GM18870 (cell line): ENCODE measurements around the gene ADGRD1.

Experiments used
- ATAC-seq: cut with Tn5 transposase; IDR thresholded peaks from one replicate; pipeline ENCODE4 v1.9.1; 2021; ENCODE audit warnings: moderate library complexity; ENCODE audit not compliant: unreplicated experiment

ADGRD1 gene

DNA sequence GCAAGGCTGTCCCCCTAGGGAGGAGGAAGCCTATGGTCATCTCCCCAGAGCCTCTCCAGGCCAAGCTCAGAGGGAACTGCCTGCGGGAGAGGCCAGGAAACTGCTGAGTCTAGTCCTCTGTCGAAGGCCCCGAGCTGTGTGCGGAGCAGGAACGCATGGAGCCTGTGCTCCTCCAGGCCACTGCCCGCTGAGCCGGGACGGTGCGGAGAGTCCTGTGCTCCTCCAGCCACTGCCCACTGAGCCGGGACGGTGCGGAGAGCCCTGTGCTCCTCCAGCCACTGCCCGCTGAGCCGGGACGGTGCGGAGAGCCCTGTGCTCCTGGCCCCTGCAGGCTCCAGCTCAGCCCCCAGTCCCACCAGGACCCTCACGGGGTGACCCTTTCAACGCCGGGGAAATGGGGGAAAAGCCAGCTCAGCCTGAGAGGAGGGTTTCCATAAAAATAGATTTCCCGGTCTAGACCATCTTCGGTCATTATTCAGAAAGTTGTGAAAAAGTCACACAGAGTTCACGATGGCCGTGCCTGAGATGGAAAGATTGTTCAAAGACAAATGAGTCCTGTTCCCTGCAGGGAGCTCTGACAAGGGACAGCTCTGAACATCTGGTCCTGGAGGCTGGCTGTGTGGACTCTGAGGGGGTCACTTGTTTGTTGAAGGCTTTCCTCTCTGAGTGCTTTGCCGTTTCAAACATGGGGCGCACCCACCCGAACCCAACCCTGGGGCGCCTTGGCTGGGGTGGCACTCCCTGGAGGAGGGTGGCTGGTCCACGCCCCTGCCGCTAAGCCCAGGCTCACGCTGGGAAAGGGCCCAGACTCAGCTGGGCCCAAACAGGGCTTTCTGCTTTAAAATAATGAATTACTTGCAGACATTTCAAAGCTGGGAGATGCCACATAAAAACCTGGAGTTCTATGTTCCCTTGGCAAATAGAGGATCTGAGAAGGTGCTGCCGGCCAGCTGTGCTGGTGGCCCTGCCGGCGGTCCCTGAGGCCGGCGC lies 85.5 kb downstream of the ADGRD1 start:
- no peak for ATAC-seq

DNA sequence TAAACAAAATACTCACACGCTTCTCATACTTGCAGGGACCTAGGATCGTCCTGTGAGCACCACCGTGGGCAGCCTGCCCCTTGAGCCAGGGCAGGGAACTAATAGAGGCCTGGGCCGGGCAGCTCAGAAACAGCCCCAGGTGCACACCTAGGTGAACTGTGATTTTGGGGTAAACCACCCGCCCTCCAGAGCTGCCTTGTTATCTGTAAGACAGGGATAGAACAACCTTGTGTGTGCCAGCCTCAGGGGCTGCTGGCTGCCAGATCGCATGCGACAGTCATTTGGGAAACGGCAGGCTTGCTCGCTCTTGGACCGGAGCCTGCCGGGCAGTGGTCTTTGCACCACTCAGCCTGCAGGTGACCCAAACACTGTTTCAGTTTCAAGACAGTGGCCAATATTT lies 86.8 kb downstream of the ADGRD1 start:
- no peak for ATAC-seq

DNA sequence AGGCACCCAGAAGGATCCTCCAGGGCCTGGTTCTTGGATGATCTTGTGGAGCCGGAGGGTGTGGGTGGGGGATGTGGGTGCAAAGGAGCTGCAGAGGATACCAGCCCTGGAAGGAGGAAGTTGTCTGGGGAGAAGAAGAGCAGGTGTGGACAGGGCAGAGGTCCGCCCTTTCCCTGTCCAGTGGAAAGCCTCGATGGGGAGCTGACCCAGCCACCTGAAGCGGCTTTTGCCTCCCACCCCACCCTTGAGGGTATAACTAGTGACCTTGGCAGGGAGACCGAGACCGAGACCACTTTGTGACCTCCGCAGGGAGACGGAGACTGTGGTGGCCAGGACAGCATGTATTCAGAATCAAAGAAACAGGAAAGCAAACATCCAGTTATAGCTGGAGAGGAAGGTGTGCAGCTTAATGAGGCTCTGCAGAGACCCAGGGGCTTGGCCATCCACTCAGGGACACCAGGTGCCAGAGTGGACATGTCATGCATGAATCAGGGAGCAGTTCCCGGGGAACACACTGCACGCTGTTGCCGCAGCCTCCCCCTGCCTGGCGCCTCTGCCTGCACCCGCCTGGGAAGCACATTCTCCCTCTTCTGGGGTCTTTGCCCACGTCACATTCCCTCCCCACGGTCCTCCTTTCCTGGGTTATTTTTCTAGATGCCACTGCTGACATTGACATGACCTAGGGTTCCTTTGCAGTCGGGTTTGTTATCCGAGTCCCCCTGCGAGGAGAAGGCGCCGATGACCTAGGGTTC lies 87.7 kb downstream of the ADGRD1 start:
- ATAC-seq = no peak

DNA sequence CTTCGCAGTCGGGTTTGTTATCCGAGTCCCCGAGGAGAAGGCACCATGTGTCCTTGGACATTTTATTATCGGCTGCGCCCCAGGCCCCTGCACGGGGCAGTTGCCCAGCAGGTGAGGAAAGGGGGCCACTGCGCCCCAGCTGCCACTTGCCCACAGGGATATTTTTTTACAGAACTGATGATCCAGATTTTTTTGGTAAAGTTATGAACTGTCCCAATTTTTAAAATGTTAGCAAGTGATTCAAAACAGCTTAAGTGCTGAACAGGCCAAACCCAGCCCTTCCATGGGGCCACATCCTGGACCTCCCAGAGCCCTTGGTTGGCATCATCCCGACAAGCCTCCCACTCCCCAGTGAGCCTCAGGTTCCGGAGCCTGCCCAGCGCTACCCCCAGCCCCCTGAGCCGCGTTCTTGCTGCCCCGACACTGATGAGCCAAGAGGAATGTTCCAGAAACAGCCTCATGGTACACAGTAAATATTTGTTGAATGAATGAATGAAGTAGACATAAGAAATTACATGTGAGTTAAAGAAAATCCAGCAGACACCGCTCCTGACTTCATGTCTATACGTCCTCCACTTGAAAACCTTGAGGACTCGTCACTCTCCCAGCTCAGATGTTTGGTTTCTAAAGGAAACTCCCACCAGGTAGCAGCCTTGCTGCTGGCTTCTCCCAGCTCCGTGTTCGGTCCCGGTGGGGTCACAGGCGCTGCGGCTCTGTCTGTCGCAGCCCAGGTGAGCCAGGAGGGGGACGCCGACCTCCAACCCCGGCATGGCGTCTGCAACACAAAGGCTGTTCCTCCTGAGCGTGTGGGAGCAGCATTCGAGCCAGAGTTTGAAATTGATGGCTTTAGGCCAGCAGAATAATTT lies 88.5 kb downstream of the ADGRD1 start:
- ATAC-seq = no peak

DNA sequence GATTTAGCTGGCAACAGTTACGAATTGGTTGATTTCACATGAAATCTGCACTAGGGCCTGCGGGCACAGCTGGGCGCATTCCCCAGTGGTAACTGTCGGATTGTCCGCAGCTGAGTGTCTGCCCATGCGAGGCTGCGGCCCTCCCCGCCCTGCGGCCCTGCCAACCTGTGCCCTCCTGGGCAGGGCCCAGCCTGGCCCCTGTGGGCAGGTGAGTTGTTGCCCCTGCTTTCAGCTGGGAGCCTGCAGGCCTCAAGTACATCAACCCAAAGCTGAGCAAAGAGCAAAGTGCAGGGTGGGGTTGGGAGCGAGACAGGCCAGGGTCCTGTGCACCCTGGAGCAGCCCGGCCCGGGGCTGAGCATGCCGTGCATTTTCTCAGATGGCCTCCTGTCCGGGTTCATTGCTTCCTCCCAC lies 89.1 kb downstream of the ADGRD1 start:
- no peak for ATAC-seq

DNA sequence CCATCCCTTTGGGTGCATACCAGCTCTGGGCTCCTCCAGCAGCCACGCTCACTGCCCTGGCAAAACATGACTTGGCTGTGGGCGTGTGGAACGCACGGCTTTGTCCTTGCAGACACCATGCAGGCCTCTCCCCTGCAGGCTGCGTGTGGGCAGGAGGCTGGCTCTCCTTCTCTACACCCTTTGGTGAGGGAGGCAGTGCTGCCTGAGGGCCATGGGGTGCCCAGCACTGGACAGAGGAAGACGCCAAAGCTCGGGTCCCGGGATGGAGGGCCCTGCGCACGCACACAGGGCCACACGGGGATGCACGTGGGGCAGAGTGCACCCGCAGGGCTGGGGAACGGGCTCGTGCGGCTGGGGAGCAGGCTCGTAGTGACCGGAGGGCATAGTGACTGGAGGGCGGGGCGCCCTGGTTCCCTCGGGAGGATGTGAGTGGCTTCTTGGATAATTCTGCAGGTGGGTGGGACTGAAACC lies 89.7 kb downstream of the ADGRD1 start:
- ATAC-seq = no peak

DNA sequence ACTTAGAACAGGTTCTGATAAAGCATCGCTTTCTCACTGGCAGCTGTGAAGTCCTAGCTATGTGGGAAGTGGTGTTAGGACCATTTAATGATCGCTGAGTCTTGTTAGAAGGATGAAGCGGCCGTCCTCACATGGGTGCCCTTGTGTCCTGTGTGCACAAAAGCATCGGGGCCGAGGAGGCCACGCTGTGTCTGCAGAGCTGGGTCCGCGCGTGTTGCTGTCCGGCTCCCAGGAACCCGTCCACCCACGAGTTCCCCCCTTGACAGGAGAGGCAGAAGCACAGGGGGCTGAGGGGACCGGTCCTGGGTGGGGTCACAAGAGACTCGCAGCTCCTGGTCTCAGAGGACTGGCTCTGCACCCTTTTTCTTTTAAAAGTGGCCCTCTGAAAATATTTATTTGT lies 90.4 kb downstream of the ADGRD1 start:
- ATAC-seq = no peak

DNA sequence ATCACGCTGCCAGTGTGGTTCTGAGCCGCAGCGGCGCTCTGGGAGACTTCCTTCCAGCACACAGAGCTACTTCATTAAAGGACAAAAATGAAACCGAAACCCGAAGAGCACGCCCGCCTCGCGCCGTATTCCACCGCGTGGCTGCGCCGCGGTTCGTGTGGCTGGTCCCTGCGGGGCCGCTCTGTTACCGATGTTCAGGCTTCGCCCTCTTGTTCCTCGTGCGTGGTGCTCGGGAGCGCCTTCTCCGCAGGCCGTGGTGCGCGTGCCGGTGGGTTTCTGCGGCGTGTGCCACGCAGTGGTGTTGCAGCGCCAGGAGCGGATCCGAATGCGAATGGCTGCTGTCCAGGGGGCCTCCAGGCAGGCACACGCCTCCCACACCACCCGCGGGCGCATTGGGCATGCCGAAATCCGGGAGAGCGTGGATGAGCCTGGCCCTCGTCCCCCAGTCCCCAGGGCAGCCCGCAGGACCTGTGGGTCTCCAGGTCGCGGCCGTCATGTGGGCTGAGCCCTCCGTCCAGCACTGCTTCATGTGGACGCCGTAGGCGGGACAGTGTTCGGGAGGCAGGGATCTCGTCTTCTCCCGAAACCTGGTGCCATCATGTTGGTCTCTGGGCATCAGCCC lies 91.2 kb downstream of the ADGRD1 start:
- ATAC-seq = no peak

DNA sequence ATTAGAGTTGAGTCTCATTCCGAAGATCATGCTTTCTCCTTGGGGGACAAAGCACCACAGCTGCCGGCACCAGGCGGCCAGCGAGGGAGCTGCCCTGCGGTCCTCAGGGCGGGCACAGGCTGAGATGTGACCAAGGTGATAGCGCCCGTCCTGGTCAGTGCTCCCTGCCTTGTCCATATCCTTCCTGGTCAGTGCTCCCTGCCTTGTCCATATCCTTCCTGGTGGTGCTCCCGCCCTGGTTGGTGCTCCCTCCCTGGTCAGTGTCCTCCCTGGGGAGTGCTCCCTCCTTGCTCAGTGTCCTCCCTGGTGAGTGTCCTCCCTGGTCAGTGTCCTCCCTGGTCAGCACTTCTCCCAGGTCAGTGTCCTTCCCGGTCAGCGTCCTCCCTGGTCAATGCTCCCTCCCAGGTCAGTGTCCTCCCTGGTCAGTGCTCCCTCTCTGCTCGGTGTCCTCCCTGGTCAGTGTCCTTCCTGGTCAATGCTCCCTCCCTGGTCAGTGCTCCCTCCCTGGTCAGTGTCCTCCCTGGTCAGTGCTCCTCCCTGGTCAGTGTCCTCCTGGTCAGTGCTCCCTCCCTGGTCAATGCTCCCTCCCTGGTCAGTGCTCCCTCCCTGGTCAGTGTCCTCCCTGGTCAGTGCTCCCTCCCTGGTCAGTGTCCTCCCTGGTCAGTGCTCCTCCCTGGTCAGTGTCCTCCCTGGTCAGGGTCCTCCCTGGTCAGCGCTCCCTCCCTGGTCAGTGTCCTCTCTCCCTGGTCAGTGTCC lies 92.2 kb downstream of the ADGRD1 start:
- ATAC-seq = no peak

DNA sequence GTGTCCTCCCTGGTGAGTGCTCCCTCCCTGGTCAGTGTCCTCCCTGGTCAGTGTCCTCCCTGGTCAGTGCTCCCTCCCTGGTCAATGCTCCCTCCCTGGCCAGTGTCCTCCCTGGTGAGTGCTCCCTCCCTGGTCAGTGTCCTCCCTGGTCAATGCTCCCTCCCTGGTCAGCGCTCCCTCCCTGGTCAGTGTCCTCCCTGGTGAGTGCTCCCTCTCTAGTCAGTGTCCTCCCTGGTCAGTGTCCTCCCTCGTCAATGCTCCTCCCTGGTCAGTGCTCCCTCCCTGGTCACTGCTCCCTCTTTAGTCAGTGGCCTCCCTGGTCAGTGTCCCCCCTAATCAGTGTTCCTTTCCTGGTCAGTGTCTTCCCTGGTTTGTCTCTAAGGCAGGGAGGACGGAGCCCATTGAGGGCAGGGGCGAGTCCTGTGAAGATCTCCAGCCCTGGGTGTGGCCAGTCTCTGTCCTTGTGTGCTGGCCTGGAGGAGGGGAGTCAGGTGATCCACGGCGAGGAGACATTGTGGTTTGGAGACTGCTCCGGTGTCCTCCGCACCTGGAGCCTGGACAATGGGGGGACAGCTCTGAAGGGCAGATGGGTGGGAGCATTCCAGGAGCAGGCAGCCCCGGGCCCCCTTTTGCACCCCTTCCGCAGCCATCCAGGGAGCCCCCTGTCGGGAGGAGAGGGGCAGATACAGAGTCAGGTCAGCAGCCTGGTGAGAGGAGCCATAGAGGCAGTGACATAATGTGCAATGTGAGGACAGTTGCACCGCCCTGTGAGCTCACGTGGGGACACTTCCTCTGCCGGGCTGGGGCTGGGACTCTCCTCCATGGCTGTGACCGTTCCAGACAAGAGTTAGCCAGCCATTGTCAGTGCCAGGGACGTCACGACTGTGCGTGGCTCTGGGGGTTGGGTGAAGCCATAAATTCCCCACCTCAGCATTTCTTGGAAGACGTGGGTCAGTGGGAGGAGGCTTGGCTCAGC lies 93.4 kb downstream of the ADGRD1 start:
- ATAC-seq = no peak

DNA sequence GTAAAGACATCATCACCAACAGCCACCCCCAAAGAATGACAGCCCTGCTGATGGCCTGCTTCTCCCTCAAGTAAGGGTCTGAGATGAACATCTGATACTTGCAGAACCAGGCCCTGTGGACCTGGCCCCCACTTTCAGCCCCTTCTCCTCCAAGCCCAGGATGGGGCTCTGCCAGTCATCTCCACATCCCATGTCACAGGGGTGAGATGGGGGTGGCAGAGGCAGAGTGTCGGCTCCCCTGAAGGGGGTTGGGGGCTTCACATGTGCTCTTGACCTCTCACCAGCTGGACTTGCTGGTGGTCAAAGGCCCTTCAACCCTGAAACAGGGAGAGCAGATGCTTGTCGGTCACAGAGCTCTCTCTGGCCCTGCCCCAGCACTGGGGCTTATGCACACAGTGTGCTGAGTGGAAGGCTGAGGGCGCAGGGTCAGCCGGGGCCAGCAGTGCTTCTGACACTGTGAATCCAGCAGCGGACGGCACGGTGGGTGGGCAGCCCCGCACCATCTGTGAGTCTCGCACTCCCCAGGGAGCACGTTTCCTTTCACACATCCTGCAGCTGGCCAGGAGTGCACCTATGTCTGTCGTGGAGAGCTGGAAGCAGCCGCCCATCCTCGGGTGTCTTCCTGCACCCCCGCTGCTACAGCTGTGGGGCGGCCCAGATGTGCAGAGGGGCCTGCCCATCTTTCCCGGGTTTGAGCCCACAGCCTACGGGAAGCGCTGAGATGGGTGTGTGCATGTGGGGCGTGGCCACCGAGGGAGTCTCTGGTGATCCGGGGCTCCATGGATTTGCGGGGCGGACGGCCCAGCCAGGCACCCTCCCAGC lies 94.3 kb downstream of the ADGRD1 start:
- ATAC-seq = no peak

DNA sequence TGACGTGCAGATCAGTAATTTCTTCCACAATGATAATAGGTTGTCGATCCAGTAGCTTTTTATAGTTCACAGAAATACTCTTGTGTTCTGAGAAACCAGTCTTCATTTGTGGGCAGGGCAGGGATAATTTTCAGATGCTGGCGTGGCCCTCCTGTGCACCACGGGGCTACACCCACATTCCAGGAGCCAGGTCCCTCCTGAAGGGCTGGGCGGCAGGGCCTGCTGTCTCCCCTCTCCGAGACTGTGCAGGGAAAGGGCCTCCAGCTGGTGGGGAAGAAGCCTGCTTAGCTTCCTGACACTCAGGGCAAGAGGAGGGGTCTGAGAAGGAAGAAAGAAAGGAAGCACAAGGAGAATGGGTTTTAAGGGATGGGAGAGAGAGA lies 94.9 kb downstream of the ADGRD1 start:
- no peak for ATAC-seq

DNA sequence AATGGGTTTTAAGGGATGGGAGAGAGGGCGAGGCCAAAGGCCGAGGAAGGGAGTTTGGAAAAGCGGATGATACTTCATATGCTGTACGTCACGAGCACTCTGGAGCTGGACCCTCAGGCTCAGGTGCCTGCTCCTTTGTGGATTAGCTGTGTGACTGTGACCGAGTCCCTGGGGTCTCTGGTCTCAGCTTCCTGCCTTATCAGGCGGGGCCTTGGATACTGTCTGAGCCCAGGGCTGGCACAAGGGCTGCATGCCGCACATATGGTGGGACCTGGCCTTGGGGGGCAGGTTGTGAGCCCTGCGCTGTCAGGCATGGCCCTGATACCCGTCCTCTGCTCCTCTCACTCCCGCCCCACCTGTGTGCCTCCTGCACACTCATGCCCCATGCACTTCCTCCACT lies 95.3 kb downstream of the ADGRD1 start:
- ATAC-seq = no peak

DNA sequence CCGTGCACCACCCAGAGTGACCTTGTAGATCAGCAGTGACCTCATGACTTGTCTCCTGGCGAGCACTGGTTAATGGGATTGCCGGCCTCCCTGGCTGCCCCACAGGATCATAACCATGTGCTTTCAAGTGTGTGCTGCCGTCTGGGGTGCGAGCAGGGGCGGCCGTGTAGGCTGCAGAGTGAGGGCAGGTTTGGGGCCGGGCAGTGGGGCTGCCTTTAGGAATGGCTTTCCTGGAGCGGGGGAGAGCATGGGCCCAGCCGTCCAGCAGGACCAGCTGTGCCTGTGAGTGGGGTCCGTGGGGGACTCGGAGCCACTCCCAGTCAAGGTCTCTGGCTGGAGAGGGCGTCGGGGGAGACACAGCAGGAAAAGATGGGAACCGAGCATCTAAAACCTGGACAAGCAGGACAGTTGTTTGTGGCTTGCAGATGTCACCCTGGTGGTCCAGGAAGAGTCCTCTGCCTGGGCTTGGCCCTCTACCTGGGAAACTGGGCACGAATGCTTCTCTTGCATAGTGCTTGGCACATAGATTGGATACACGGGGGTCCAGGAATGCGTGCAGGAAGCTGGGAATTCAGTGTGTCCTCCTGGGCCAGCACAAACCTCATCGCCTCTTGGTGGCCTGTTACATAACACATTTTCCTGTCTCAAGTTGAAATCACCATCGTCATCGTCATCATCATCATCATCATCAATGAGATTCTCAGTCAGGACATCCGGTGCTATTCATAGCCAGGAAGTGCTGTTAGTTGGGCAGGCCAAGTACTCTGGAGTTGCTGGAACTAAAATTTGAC lies 96.0 kb downstream of the ADGRD1 start:
- ATAC-seq = no peak

DNA sequence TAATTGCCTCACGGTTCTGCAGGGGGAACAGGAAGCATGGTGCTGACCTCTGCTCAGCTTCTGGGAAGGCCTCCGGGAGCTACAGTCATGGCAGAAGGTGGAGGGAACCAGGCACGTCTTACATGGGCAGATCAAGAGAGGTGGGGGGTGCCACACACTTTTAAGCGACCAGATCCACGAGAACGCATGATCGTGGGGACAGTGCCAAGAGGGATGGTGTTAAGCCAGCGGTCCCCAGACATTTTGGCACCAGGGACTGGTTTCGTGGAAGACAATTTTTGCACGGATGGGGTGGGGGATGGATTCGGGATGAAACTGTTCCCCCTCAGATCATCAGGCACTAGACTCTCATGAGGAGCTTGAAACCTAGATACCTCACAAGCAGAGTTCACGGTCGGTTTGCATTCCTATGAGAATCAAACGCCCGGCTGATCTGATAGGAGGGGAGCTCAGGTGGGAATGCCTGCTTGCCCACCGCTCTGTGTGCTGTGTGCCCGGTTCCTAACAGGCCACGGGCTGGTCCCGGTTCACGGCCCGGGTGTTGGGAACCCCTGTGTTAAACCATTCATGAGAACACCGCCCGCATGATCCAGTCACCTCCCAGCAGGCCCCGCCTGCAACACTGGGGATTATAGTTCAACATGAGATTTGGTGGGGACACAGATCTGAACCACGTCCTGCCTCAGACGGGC lies 96.9 kb downstream of the ADGRD1 start:
- ATAC-seq = no peak

DNA sequence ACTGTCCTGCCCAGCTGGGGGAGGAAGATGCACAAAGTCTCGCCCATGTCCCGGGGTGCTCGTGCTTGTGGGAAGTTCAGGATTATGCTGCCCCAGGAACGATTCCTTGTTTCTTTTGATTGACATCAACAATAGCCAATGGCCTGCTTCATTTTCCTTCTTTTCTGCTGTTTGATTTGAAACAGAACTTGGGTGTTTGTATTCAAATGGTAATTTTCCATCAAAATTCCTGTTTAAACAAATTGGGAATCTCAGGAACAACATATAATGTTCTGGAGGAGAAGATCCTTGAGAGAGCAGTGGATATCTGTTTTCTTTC lies 97.4 kb downstream of the ADGRD1 start:
- ATAC-seq = no peak
